ENCODE measurements around the gene FADS1. TPM values are rescaled to one million over a fixed set of nuclear protein-coding genes. Genes with fewer than 3 reads are reported as not detected.

FADS1 gene
- total and polyA plus RNA-seq, 2 of the 8 experiments (the other 6 are each of a cell fraction or from before 2014, with no cell fraction given) = 115 to 141 TPM

- Histone ChIP-seq H3K4ac (replicated peaks; ENCODE audit: insufficient read length, low read depth, low read length) (no peak overlapping the region), H3K9me3 (ENCODE audit: insufficient read depth in 2 of 2, low read depth in 1 of 2, low read length in 1 of 2) (no peaks in the 10 kb centered on the region), H3K23ac (ENCODE audit: insufficient read length) (no peak overlapping the region), H2AFZ (ENCODE audit: low read length) (no peak overlapping the region), H2BK5ac (ENCODE audit: low read depth, low read length) (peak overlapping the region; percentile 73; the same call in 1 of the 2 replicates), H3K36me3 (ENCODE audit: control insufficient read depth in 2 of 4, insufficient read depth in 4 of 4, low read length in 3 of 4) (no peaks in the 10 kb centered on the region), H3K79me1 (ENCODE audit: low read depth, low read length) (no peaks in the 10 kb centered on the region), H3K9ac (replicated peaks in 1 of 4; ENCODE audit: extremely low read depth in 1 of 4, low read depth in 3 of 4, low read length in 3 of 4) (no peak overlapping the region), H3K14ac (ENCODE audit: insufficient read length) (no peak overlapping the region), H3K27ac (ENCODE audit: low read depth, low read length) (no peak overlapping the region), H2BK12ac (ENCODE audit: low read depth, low read length) (peak overlapping the region; percentile 98; the same call in 1 of the 2 replicates), H2AK5ac (ENCODE audit: low read depth, low read length) (peak overlapping the region; percentile 82; the same call in 1 of the 2 replicates), H3K56ac (replicated peaks; ENCODE audit: insufficient read length, low read depth, low read length) (no peak overlapping the region), H3K27me3 (replicated peaks in 1 of 4; ENCODE audit: control insufficient read depth in 3 of 4, extremely low read depth in 1 of 4, insufficient read depth in 3 of 4, low read length in 3 of 4) (no peaks in the 10 kb centered on the region), H3K79me2 (ENCODE audit: control insufficient read depth in 1 of 2, insufficient read depth in 2 of 2, low read length in 2 of 2) (no peaks in the 10 kb centered on the region), H3K23me2 (ENCODE audit: low read depth, low read length) (no peaks in the 10 kb centered on the region), H3K4me2 (ENCODE audit: insufficient read depth in 1 of 2, low read depth in 2 of 2, low read length in 2 of 2) (no peak overlapping the region), H2BK15ac (ENCODE audit: low read length) (no peak overlapping the region), H3K4me3 (ENCODE audit: extremely low read depth in 1 of 4, insufficient read depth in 2 of 4, low read depth in 3 of 4, low read length in 4 of 4) (no peak overlapping the region), H4K5ac (ENCODE audit: insufficient read length, low read depth, low read length) (no peak overlapping the region), H2BK120ac (replicated peaks; ENCODE audit: low read depth, low read length) (no peak overlapping the region), H2BK20ac (ENCODE audit: low read length) (no peak overlapping the region), H3K18ac (ENCODE audit: extremely low read depth, low read length) (peak overlapping the region; percentile 7; the same call in 1 of the 2 replicates), H4K91ac (replicated peaks; ENCODE audit: insufficient read length, low read length) (peak overlapping the region; percentile 91), H4K20me1 (replicated peaks in 1 of 2; ENCODE audit: control insufficient read depth in 1 of 2, insufficient read depth in 2 of 2, low read length in 2 of 2) (no peaks in the 10 kb centered on the region), H4K8ac (ENCODE audit: extremely low read depth, insufficient read depth, low read length) (peak overlapping the region; percentile 72), H3K4me1 (replicated peaks in 1 of 4; ENCODE audit: control insufficient read depth in 3 of 4, insufficient read depth in 4 of 4, low read length in 3 of 4) (peaks cover 0 to 23% (median 15%) of the 10 kb centered on the region in 4 experiments; a peak in 6 of 7 replicates)
- ChIA-PET CTCF (ENCODE audit: partially characterized antibody) (interaction anchor here (0.7 to 4.9 kb wide), 8 partner anchors 9 to 39 kb away, joined by 3 to 52 read pairs (median 5); no protein-coding TSS in a partner anchor), POLR2A (ENCODE audit: partially characterized antibody) (interaction anchor here (1.1 to 4.0 kb wide), 4 partner anchors 16 to 28 kb away, joined by 4 to 16 read pairs (median 8); partner anchors contain the start of genes FEN1 and TMEM258)
- TF ChIP-seq, protein P1, sequence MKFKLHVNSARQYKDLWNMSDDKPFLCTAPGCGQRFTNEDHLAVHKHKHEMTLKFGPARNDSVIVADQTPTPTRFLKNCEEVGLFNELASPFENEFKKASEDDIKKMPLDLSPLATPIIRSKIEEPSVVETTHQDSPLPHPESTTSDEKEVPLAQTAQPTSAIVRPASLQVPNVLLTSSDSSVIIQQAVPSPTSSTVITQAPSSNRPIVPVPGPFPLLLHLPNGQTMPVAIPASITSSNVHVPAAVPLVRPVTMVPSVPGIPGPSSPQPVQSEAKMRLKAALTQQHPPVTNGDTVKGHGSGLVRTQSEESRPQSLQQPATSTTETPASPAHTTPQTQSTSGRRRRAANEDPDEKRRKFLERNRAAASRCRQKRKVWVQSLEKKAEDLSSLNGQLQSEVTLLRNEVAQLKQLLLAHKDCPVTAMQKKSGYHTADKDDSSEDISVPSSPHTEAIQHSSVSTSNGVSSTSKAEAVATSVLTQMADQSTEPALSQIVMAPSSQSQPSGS (IDR thresholded peaks at IDR 0.05; ENCODE audit: low read length) = no peak
- TF ChIP-seq SRF (IDR thresholded peaks at IDR 0.05; ENCODE audit: low read depth, low read length) = 0 out of 2 replicates have a peak, but pooled peaks have one; percentile 3
- TF ChIP-seq TEAD4 (IDR thresholded peaks at IDR 0.05; ENCODE audit: low read depth, low read length) = peak; percentile 54; the same call in 1 of the 2 replicates
- no peak for FAIRE-seq
- DNase-seq (ENCODE audit: low read depth in 1 of 2, low spot score in 2 of 2) = no peak
- 77% methylated on average over 3 of the region's 7 CpGs; no CpG with 5 or more reads in 1 of the 2 experiments for WGBS, 2 experiments (ENCODE audit: extremely low coverage in 1 of 2, insufficient coverage in 1 of 2, insufficient read length in 1 of 2, insufficient replicate concordance in 2 of 2, low coverage in 1 of 2, low lambda C conversion rate in 2 of 2, missing lambda C conversion rate in 1 of 2)
Observed at GRCh38 chr11:61771985-61772455, 44.8 kb downstream of the FADS1 start.
